ENCODE measurements around the gene GPR153. TPM values are rescaled to one million over a fixed set of nuclear protein-coding genes. Genes with fewer than 3 reads are reported as not detected.

GPR153 gene
- total and polyA plus RNA-seq, 2 of the 13 experiments (the other 11 are each of a cell fraction or from before 2014, with no cell fraction given): 0.22 to 0.31 TPM

GRCh38 chr1:6239950-6240768 lies 20.7 kb downstream of the GPR153 start (continued):
- TF ChIP-seq ZNF710 (CRISPR knock-in tag; IDR thresholded peaks at IDR 0.05; ENCODE audit: borderline replicate concordance) (0 out of 2 replicates have a peak, but pooled peaks have one; percentile 22), ERF (CRISPR knock-in tag; IDR thresholded peaks at IDR 0.05) (0 out of 2 replicates have a peak, but pooled peaks have one; percentile 22), BCL6 (CRISPR knock-in tag; IDR thresholded peaks at IDR 0.05) (peak; percentile 65), SOX13 (IDR thresholded peaks at IDR 0.05) (peak; percentile 83; the same call in 1 of the 2 replicates), SOX13 (CRISPR knock-in tag; conservative IDR thresholded peaks at IDR 0.05 in 1 of 2, IDR thresholded peaks at IDR 0.05 in 1 of 2) (peak in 1 of 2 experiments; percentile 91; a peak in 2 of 4 replicates), KLF9 (CRISPR knock-in tag; IDR thresholded peaks at IDR 0.05; ENCODE audit: low read depth) (no peak), ZNF609 (CRISPR knock-in tag; IDR thresholded peaks at IDR 0.05; ENCODE audit: borderline replicate concordance) (peak; percentile 38; the same call in 1 of the 2 replicates), SALL1 (CRISPR knock-in tag; IDR thresholded peaks at IDR 0.05) (peak; percentile 56; the same call in 1 of the 2 replicates), ZNF136 (CRISPR knock-in tag; IDR thresholded peaks at IDR 0.05; ENCODE audit: low read depth) (no peak), PHF21A (CRISPR knock-in tag; IDR thresholded peaks at IDR 0.05) (peak; percentile 97)

All from HepG2 (cell line).